K562 (cell line): Measurements from ENCODE around the gene MYADML2. TPM values are rescaled to one million over a fixed set of nuclear protein-coding genes. Genes with fewer than 3 reads are reported as not detected.

ENCODE experiments used
- BRD9 ChIP-seq: fragments of 450-650 bp; IDR thresholded peaks from 2 replicates; pipeline ENCODE4 v1.6.1; 2018; ENCODE audit warnings: low read depth; ENCODE audit not compliant: partially characterized antibody
- CBX3 ChIP-seq, 2 experiments: IDR thresholded peaks; 1 replicate in 1 of 2; 2 replicates in 1 of 2; pipeline ENCODE4 v1.6.1; 2012; ENCODE audit warnings: inconsistent platforms in 2 of 2, low read length in 2 of 2, borderline replicate concordance in 1 of 2, control low read depth in 1 of 2
- HDAC1 ChIP-seq, 2 experiments: fragments of 450-650 bp; IDR thresholded peaks; 2 replicates each; pipeline ENCODE4 v1.6.1; 2016 to 2017; ENCODE audit warnings: inconsistent platforms in 1 of 2, mild to moderate bottlenecking in 1 of 2, moderate library complexity in 1 of 2
- MXI1 ChIP-seq: IDR thresholded peaks from 2 replicates; pipeline ENCODE4 v1.6.1; 2011; ENCODE audit warnings: low read depth, mild to moderate bottlenecking, improper control_type of control experiment, low read length
- RREB1 ChIP-seq: fragments of 250-450 bp; sonication (Bioruptor Pico); IDR thresholded peaks from 2 replicates; pipeline ENCODE4 v1.4.0; 2020
- SMARCC2 ChIP-seq: fragments of 450-650 bp; IDR thresholded peaks from 2 replicates; pipeline ENCODE4 v1.6.1; 2017; ENCODE audit warnings: antibody characterized with exemption, moderate library complexity, mild to moderate bottlenecking, low read depth
- SREBF2 ChIP-seq: sonication (generic); formaldehyde crosslinking; IDR thresholded peaks from 2 replicates; pipeline ENCODE4 v1.4.0; 2020; ENCODE audit warnings: mild to moderate bottlenecking, missing genetic modification reagents
- ZBTB17 ChIP-seq: fragments of 450-650 bp; formaldehyde crosslinking; IDR thresholded peaks from 2 replicates; pipeline ENCODE4 v1.4.0; 2020; ENCODE audit warnings: mild to moderate bottlenecking
- ZNF175 ChIP-seq: fragments of 200-800 bp; sonication (Bioruptor generic); IDR thresholded peaks from 2 replicates; pipeline ENCODE4 v1.6.1; 2016; ENCODE audit warnings: low read depth, mild to moderate bottlenecking, missing genetic modification characterization, missing compliant biosample characterization
- ZNF217 ChIP-seq: sonication (generic); formaldehyde crosslinking; IDR thresholded peaks from 2 replicates; pipeline ENCODE4 v1.8.0; 2022; ENCODE audit warnings: mild to moderate bottlenecking, missing genetic modification reagents
- ZNF311 ChIP-seq: fragments of 250-450 bp; sonication (Bioruptor Pico); IDR thresholded peaks from 2 replicates; pipeline ENCODE4 v1.4.0; 2020; ENCODE audit warnings: mild to moderate bottlenecking, moderate library complexity
- ZNF583 ChIP-seq: fragments of 250-450 bp; sonication (Bioruptor Pico); IDR thresholded peaks from 2 replicates; pipeline ENCODE4 v1.4.0; 2020
- ZNF76 ChIP-seq: fragments of 250-450 bp; sonication (Bioruptor Pico); IDR thresholded peaks from 2 replicates; pipeline ENCODE4 v1.4.0; 2020; ENCODE audit warnings: mild to moderate bottlenecking, moderate library complexity, borderline replicate concordance
- ZNF79 ChIP-seq: fragments of 250-450 bp; sonication (Bioruptor Pico); IDR thresholded peaks from 2 replicates; pipeline ENCODE4 v1.4.0; 2020; ENCODE audit warnings: low read depth, mild to moderate bottlenecking, moderate library complexity
- polyA plus RNA-seq, 8 experiments: library from polyadenylated mRNA; depleted of rRNA in 4 of 8; stranded (reverse) in 5 of 8; unstranded in 3 of 8; fragments of >200 nt; fragmentation: Nextera tagmentation in 2 of 8; fragmentation: Illumina TruSeq in 1 of 8; extraction: Ambion mirVana in 2 of 8; extraction: Trizol in 1 of 8; gene quantifications; 2 replicates each; pipeline versions ENCODE4 v1.2.1 to v1.2.3, GENCODE V29; 2011 to 2014; ENCODE audit warnings: inconsistent platforms in 1 of 8, missing spikeins in 1 of 8
- total RNA-seq, 7 experiments: library from RNA; depleted of rRNA in 6 of 7; stranded (reverse); fragments of >200 nt in 6 of 7; fragmentation: Illumina TruSeq in 2 of 7; extraction: Trizol in 2 of 7; gene quantifications; 2 replicates each; pipeline versions ENCODE4 v1.2.1 to v1.2.3, GENCODE V29; 2011 to 2021; ENCODE audit warnings: low replicate concordance in 1 of 7
- TF ChIP-seq, protein P1 (sequence below), 2 experiments: IDR thresholded peaks; 2 replicates each; pipeline ENCODE4 v1.6.1; 2011; ENCODE audit warnings: borderline replicate concordance in 1 of 2, control low read depth in 1 of 2, low read depth in 1 of 2, low read length in 1 of 2, mild to moderate bottlenecking in 1 of 2, mixed read lengths in 1 of 2, moderate library complexity in 1 of 2; ENCODE audit not compliant: insufficient read depth in 1 of 2, insufficient read length in 1 of 2, poor library complexity in 1 of 2, severe bottlenecking in 1 of 2; ENCODE audit errors: extremely low read depth in 1 of 2
- TF ChIP-seq, protein P2 (sequence below): fragments of 250-450 bp; sonication (Bioruptor Pico); IDR thresholded peaks from 2 replicates; pipeline ENCODE4 v1.9.0; 2021; ENCODE audit warnings: mild to moderate bottlenecking, inconsistent platforms

Gene MYADML2
- total and polyA plus RNA-seq, 9 of the 15 experiments (the other 6 are each of a cell fraction or from before 2014, with no cell fraction given) = not detected

GRCh38 chr17:81976332-81977210, 29.5 kb upstream of the MYADML2 start (continued):
- TF ChIP-seq RREB1 (CRISPR knock-in tag) (0 out of 2 replicates have a peak, but pooled peaks have one; percentile 25), CBX3 (IDR thresholded peaks at IDR 0.05; ENCODE audit: borderline replicate concordance in 1 of 2, low read length in 2 of 2) (peak in 1 of 2 experiments; percentile 28; a peak in 1 of 3 replicates), SREBF2 (0 out of 2 replicates have a peak, but pooled peaks have one; percentile 21), ZNF175 (0 out of 2 replicates have a peak, but pooled peaks have one; percentile 55), ZNF311 (CRISPR knock-in tag) (0 out of 2 replicates have a peak, but pooled peaks have one; percentile 18), SMARCC2 (no peak), ZNF79 (CRISPR knock-in tag) (0 out of 2 replicates have a peak, but pooled peaks have one; percentile 48), MXI1 (peak; percentile 59; the same call in 1 of the 2 replicates), ZNF76 (CRISPR knock-in tag) (0 out of 2 replicates have a peak, but pooled peaks have one; percentile 24), BRD9 (peak; percentile 21), ZBTB17 (0 out of 2 replicates have a peak, but pooled peaks have one; percentile 27), ZNF583 (CRISPR knock-in tag) (peak; percentile 29; the same call in 1 of the 2 replicates), HDAC1 (IDR thresholded peaks at IDR 0.05) (peak in 1 of 2 experiments; percentile 61; a peak in 2 of 4 replicates), ZNF217 (0 out of 2 replicates have a peak, but pooled peaks have one; percentile 65)
- TF ChIP-seq, protein P1, sequence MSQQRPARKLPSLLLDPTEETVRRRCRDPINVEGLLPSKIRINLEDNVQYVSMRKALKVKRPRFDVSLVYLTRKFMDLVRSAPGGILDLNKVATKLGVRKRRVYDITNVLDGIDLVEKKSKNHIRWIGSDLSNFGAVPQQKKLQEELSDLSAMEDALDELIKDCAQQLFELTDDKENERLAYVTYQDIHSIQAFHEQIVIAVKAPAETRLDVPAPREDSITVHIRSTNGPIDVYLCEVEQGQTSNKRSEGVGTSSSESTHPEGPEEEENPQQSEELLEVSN (IDR thresholded peaks at IDR 0.05; ENCODE audit: borderline replicate concordance in 1 of 2, extremely low read depth in 1 of 2, insufficient read depth in 1 of 2, insufficient read length in 1 of 2, low read depth in 1 of 2, low read length in 1 of 2, poor library complexity in 1 of 2, severe bottlenecking in 1 of 2) = peak; percentile 91 to 96
- TF ChIP-seq, protein P2, sequence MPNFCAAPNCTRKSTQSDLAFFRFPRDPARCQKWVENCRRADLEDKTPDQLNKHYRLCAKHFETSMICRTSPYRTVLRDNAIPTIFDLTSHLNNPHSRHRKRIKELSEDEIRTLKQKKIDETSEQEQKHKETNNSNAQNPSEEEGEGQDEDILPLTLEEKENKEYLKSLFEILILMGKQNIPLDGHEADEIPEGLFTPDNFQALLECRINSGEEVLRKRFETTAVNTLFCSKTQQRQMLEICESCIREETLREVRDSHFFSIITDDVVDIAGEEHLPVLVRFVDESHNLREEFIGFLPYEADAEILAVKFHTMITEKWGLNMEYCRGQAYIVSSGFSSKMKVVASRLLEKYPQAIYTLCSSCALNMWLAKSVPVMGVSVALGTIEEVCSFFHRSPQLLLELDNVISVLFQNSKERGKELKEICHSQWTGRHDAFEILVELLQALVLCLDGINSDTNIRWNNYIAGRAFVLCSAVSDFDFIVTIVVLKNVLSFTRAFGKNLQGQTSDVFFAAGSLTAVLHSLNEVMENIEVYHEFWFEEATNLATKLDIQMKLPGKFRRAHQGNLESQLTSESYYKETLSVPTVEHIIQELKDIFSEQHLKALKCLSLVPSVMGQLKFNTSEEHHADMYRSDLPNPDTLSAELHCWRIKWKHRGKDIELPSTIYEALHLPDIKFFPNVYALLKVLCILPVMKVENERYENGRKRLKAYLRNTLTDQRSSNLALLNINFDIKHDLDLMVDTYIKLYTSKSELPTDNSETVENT (CRISPR knock-in tag) = peak; percentile 20; the same call in 1 of the 2 replicates
